ENCODE data around the gene VWC2L. TPM values are rescaled to one million over a fixed set of nuclear protein-coding genes. Genes with fewer than 3 reads are reported as not detected.

Gene VWC2L
- not detected for polyA plus RNA-seq (2013, experiment 1 of 4)
- not detected for polyA plus RNA-seq (2013, experiment 2 of 4)
- not detected for polyA plus RNA-seq (2013, experiment 3 of 4)
- polyA plus RNA-seq (2013, experiment 4 of 4), result not detected

GRCh38 chr2:214410918-214411554 is at the start of gene VWC2L:
TSS of gene VWC2L (plus strand) at chr2:214411054. CDS start at chr2:214414194, 3,140 bp downstream.
- H3K27me3 ChIP-seq (ENCODE audit: control insufficient read depth, insufficient read depth, low read length, poor library complexity, severe bottlenecking), result peaks cover 6% of the 10 kb centered on the region
- H3K4me3 ChIP-seq (ENCODE audit: insufficient read depth, low read depth, low read length), result no peak within 1 kb of the TSS
- H3K4me1 ChIP-seq (ENCODE audit: control insufficient read depth, insufficient read depth, low read length), result no peaks in the 10 kb centered on the region
- WGBS, 2 experiments, result 16 to 21% methylated on average over 17 to 19 of the region's 19 CpGs
- H3K36me3 ChIP-seq (ENCODE audit: control insufficient read depth, insufficient read depth, low read length), result no peaks in the 10 kb centered on the region
- no peak within 1 kb of the TSS for H3K27ac ChIP-seq (ENCODE audit: insufficient read depth, low read depth, low read length, poor library complexity, severe bottlenecking)
- H3K9me3 ChIP-seq (ENCODE audit: control insufficient read depth, low read length), result no peaks in the 10 kb centered on the region

DNA sequence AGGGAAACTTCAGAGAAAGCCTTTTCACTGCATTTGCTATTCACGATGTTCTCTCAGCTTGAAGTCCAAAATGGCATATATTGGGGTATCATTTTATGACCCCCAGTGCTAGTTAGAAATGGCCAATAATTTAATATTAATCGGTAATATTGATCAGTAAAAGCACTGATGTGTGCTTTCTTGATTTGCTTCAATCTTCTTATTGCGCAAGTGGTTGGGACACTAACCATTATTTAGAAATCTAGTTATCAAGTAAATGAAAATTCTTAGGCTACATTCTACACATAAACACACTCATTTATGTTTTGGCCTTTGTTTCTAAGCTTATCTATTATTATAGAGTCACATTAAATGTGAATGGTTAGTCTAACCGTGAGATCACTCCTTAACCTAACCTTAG is 49.7 kb upstream of the VWC2L start:
- no peaks in the 10 kb centered on the region for H3K36me3 ChIP-seq (ENCODE audit: control insufficient read depth, insufficient read depth, low read length)
- no peaks in the 10 kb centered on the region for H3K9me3 ChIP-seq (ENCODE audit: control insufficient read depth, low read length)
- H3K4me3 ChIP-seq (ENCODE audit: insufficient read depth, low read depth, low read length), result no peak overlapping the region
- H3K4me1 ChIP-seq (ENCODE audit: control insufficient read depth, insufficient read depth, low read length), result no peaks in the 10 kb centered on the region
- no peak overlapping the region for H3K27ac ChIP-seq (ENCODE audit: insufficient read depth, low read depth, low read length, poor library complexity, severe bottlenecking)
- WGBS, 2 experiments, result 89 to 100% methylated on average over 2 to 4 of the region's 4 CpGs
- no peaks in the 10 kb centered on the region for H3K27me3 ChIP-seq (ENCODE audit: control insufficient read depth, insufficient read depth, low read length, poor library complexity, severe bottlenecking)

DNA sequence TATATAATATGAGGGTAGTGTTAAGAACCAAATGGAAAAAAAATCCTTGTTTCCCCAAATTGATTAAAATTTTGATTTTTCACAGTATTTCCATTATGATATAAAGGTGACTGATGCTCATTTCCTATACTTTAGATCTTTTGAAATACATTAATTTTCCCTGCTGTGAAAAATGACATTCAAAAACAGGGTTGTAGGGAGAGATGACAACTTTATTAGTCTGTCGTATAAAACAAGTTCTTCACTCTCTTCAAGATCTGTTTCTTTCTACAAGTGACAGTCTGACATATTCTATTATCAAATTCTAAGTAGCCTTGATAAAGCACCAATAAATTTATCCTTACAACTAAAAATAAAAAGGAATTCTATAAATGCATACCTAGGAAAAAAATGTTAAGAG is 45.3 kb upstream of the VWC2L start:
- Histone ChIP-seq H3K36me3 (ENCODE audit: control insufficient read depth, insufficient read depth, low read length) (no peaks in the 10 kb centered on the region), H3K4me1 (ENCODE audit: control insufficient read depth, insufficient read depth, low read length) (no peaks in the 10 kb centered on the region), H3K4me3 (ENCODE audit: insufficient read depth, low read depth, low read length) (no peak overlapping the region), H3K27me3 (ENCODE audit: control insufficient read depth, insufficient read depth, low read length, poor library complexity, severe bottlenecking) (no peaks in the 10 kb centered on the region), H3K9me3 (ENCODE audit: control insufficient read depth, low read length) (no peaks in the 10 kb centered on the region), H3K27ac (ENCODE audit: insufficient read depth, low read depth, low read length, poor library complexity, severe bottlenecking) (no peak overlapping the region)
- 92 to 100% methylated on average over 1 of the region's 1 CpG for WGBS, 2 experiments

DNA sequence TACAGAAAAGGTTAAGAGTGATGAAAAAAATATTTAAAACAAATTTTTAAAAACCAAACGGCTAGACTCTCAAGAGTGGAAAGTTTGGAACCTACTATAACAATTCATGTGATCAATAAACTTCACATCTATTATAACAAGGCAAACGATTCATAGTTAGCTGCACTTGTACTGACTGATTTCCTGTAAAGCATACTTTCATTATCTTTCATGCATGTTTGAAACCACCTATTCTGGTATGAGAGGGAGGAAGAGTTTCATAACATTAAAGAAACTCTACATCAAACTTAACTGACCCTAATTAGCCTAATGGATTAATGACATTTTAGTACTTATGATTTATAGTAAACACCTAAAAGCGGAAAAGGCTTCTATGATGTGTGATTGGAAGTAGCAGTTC is 43.7 kb upstream of the VWC2L start:
- WGBS, 2 experiments, result 92 to 100% methylated on average over 1 to 2 of the region's 3 CpGs
- H3K9me3 ChIP-seq (ENCODE audit: control insufficient read depth, low read length), result no peaks in the 10 kb centered on the region
- no peaks in the 10 kb centered on the region for H3K4me1 ChIP-seq (ENCODE audit: control insufficient read depth, insufficient read depth, low read length)
- H3K27me3 ChIP-seq (ENCODE audit: control insufficient read depth, insufficient read depth, low read length, poor library complexity, severe bottlenecking), result no peaks in the 10 kb centered on the region
- no peak overlapping the region for H3K4me3 ChIP-seq (ENCODE audit: insufficient read depth, low read depth, low read length)
- H3K27ac ChIP-seq (ENCODE audit: insufficient read depth, low read depth, low read length, poor library complexity, severe bottlenecking), result no peak overlapping the region
- no peaks in the 10 kb centered on the region for H3K36me3 ChIP-seq (ENCODE audit: control insufficient read depth, insufficient read depth, low read length)

DNA sequence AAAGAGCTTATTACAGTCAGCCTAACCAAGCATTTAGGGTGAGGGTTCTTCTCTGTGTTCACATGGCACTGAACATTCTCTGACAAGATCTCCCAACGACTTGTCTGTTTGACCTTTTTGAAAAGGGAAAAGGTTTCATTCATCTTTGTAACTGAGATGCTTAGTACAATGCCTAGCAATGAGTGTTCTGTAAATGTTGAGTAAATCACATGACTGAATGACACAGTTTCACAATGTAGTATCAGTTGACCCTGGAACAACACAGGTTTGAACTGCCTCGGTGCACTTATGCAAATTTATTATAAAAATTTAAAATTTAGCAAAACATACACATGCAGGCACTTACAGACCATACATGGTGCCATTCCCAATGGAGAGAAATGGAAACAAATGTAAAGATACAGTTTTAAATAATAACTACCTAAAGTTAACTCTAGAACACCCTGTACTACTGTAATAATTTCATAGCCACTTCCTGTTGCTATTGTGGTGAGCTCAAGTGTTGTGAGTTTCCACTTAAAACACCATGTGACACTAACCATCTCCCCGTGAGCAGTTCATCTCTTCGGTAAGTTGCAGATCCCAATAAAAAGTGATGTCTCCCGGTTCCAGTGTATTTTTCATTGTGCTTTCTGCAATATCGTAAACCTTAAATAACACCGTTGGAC is 34.1 kb upstream of the VWC2L start:
- Histone ChIP-seq H3K27ac (ENCODE audit: insufficient read depth, low read depth, low read length, poor library complexity, severe bottlenecking) (no peak overlapping the region), H3K4me1 (ENCODE audit: control insufficient read depth, insufficient read depth, low read length) (no peaks in the 10 kb centered on the region), H3K36me3 (ENCODE audit: control insufficient read depth, insufficient read depth, low read length) (no peaks in the 10 kb centered on the region), H3K9me3 (ENCODE audit: control insufficient read depth, low read length) (no peaks in the 10 kb centered on the region), H3K4me3 (ENCODE audit: insufficient read depth, low read depth, low read length) (no peak overlapping the region), H3K27me3 (ENCODE audit: control insufficient read depth, insufficient read depth, low read length, poor library complexity, severe bottlenecking) (no peaks in the 10 kb centered on the region)
- WGBS, 2 experiments, result 94% methylated on average over 6 of the region's 7 CpGs

DNA sequence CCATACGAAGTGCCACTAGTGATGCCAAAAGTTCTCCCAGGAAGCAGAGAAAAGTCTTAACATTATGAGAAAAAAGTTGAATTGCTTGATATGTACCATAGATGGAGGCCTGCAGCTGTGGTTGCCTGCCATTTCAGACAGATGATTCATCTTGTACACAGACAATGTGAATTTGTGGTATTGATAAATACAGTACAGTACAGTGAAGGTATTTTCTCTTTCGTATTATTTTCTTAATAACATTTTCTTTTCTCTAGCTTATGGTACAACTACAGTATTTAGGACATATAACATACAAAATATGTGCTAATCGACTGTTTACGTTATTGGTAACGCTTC is 33.6 kb upstream of the VWC2L start:
- H3K36me3 ChIP-seq (ENCODE audit: control insufficient read depth, insufficient read depth, low read length), result no peaks in the 10 kb centered on the region
- no peaks in the 10 kb centered on the region for H3K27me3 ChIP-seq (ENCODE audit: control insufficient read depth, insufficient read depth, low read length, poor library complexity, severe bottlenecking)
- H3K4me1 ChIP-seq (ENCODE audit: control insufficient read depth, insufficient read depth, low read length), result no peaks in the 10 kb centered on the region
- WGBS, 2 experiments, result 99 to 100% methylated on average over 3 to 4 of the region's 5 CpGs
- no peak overlapping the region for H3K4me3 ChIP-seq (ENCODE audit: insufficient read depth, low read depth, low read length)
- no peak overlapping the region for H3K27ac ChIP-seq (ENCODE audit: insufficient read depth, low read depth, low read length, poor library complexity, severe bottlenecking)
- no peaks in the 10 kb centered on the region for H3K9me3 ChIP-seq (ENCODE audit: control insufficient read depth, low read length)

DNA sequence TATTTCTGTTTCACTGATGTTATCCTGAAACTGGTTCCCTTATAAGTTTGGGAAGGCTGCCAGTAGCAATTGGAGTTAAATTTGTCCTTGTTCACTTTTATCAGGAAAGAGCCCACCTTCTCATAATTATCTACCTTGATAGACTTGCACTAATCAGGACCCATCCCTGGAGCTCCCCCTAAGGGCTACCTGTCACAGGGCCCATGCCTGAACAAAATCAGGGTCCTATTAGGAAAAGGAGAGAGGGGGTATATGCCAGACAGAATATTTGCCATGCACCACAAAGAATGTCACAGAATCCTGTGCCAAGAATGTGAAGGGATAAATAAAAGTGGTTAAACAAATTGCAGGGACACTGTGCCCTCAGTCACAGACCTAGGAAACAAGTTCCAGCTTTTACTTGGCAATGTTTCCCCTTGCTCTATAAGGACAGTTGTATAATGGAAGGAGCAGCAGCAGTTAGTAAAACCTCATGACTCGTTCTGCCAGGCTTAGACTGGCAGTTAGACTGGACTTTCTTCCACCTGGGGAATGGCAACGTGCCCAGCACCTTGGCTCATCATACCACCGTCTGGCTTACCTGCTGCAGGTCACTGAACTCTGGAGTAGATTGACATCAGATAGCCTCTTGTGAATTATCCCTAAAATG is 32.3 kb upstream of the VWC2L start:
- Histone ChIP-seq H3K27me3 (ENCODE audit: control insufficient read depth, insufficient read depth, low read length, poor library complexity, severe bottlenecking) (no peaks in the 10 kb centered on the region), H3K4me3 (ENCODE audit: insufficient read depth, low read depth, low read length) (no peak overlapping the region), H3K36me3 (ENCODE audit: control insufficient read depth, insufficient read depth, low read length) (no peaks in the 10 kb centered on the region), H3K27ac (ENCODE audit: insufficient read depth, low read depth, low read length, poor library complexity, severe bottlenecking) (no peak overlapping the region), H3K4me1 (ENCODE audit: control insufficient read depth, insufficient read depth, low read length) (no peaks in the 10 kb centered on the region), H3K9me3 (ENCODE audit: control insufficient read depth, low read length) (no peaks in the 10 kb centered on the region)
- WGBS, 2 experiments, result 82 to 86% methylated on average over 3 of the region's 3 CpGs

DNA sequence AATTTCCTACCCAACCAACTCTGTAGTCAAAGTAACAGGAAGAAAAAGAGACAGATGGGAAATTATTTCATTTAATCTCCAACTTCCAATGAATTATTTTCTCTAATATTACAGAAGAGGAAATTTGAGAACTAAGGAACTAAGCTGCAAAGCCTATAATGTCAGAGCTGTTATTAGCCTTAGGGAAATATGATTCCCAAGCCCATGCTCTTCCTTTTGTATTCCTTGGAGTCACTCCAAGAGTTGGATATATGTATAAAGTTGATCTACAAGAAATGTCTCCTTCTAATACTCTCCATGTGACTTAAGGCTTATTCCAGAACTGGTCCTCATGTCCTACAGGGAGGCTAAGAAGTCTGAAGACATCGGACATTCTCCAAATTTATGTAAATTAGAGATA is 31.6 kb upstream of the VWC2L start:
- Histone ChIP-seq H3K4me1 (ENCODE audit: control insufficient read depth, insufficient read depth, low read length) (no peaks in the 10 kb centered on the region), H3K36me3 (ENCODE audit: control insufficient read depth, insufficient read depth, low read length) (no peaks in the 10 kb centered on the region), H3K4me3 (ENCODE audit: insufficient read depth, low read depth, low read length) (no peak overlapping the region), H3K27ac (ENCODE audit: insufficient read depth, low read depth, low read length, poor library complexity, severe bottlenecking) (no peak overlapping the region), H3K27me3 (ENCODE audit: control insufficient read depth, insufficient read depth, low read length, poor library complexity, severe bottlenecking) (no peaks in the 10 kb centered on the region), H3K9me3 (ENCODE audit: control insufficient read depth, low read length) (no peaks in the 10 kb centered on the region)
- 93 to 100% methylated on average over 1 of the region's 1 CpG for WGBS, 2 experiments

DNA sequence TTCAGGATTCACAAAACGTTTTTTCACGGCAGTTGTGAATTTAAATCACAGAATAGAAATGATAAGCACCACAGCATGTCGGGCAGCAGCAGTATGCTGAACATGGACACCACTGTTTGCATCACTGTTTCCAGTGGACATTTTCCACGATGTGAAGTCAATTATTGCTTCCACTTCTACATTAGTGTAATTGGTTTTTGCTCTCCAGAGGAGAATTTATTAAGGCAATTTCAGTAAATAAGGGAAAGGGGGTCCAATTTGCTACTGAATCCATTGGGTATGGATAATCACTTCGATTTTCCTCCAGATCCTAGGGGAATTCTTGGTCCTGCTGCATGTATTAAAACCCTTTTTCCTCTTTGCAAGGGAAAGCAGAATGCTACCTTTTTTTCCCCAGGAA is 30.2 kb upstream of the VWC2L start:
- WGBS, 2 experiments, result 86 to 91% methylated on average over 5 of the region's 5 CpGs
- no peaks in the 10 kb centered on the region for H3K27me3 ChIP-seq (ENCODE audit: control insufficient read depth, insufficient read depth, low read length, poor library complexity, severe bottlenecking)
- no peak overlapping the region for H3K27ac ChIP-seq (ENCODE audit: insufficient read depth, low read depth, low read length, poor library complexity, severe bottlenecking)
- no peaks in the 10 kb centered on the region for H3K9me3 ChIP-seq (ENCODE audit: control insufficient read depth, low read length)
- H3K4me3 ChIP-seq (ENCODE audit: insufficient read depth, low read depth, low read length), result no peak overlapping the region
- no peaks in the 10 kb centered on the region for H3K4me1 ChIP-seq (ENCODE audit: control insufficient read depth, insufficient read depth, low read length)
- H3K36me3 ChIP-seq (ENCODE audit: control insufficient read depth, insufficient read depth, low read length), result no peaks in the 10 kb centered on the region

- H3K4me1 ChIP-seq (ENCODE audit: control insufficient read depth, insufficient read depth, low read length), result no peaks in the 10 kb centered on the region
- H3K9me3 ChIP-seq (ENCODE audit: control insufficient read depth, low read length), result no peaks in the 10 kb centered on the region
- no peak overlapping the region for H3K4me3 ChIP-seq (ENCODE audit: insufficient read depth, low read depth, low read length)
- 94 to 98% methylated on average over 2 of the region's 2 CpGs for WGBS, 2 experiments
- no peaks in the 10 kb centered on the region for H3K36me3 ChIP-seq (ENCODE audit: control insufficient read depth, insufficient read depth, low read length)
- H3K27ac ChIP-seq (ENCODE audit: insufficient read depth, low read depth, low read length, poor library complexity, severe bottlenecking), result no peak overlapping the region
- H3K27me3 ChIP-seq (ENCODE audit: control insufficient read depth, insufficient read depth, low read length, poor library complexity, severe bottlenecking), result no peaks in the 10 kb centered on the region
These were observed 28.6 kb upstream of the VWC2L start for GRCh38 chr2:214382229-214382628.
